Panc1 (cell line): ENCODE results near the gene IL16. TPM values are rescaled to one million over a fixed set of nuclear protein-coding genes. Genes with fewer than 3 reads are reported as not detected.
"Not testable (repeated sequence)": the region's sequence is repeated elsewhere in the genome, so short reads cannot be mapped to it uniquely, and the experiment has no call there.

ENCODE experiments used
- ATAC-seq: fragments of 200-7000 bp; cut with Tn5 transposase; 2 replicates; pipeline ENCODE4 v1.9.1; 2020; ENCODE audit warnings: mild to moderate bottlenecking, moderate library complexity
- BruUV-seq: library from RNA; stranded (reverse); fragments of 400-500 nt; replicated peaks from 2 replicates; lab custom pipeline; 2021; lab: Mats Ljungman, UMichigan
- CTCF ChIA-PET: fragments of 300-600 bp; sonication (Branson Sonifier 250); formaldehyde crosslinking; loops from one replicate; lab custom pipeline; 2022; ENCODE audit warnings: antibody characterized with exemption; lab: Charles Lee
- POLR2A ChIA-PET: fragments of 300-600 bp; sonication (Branson Sonifier 250); formaldehyde crosslinking; loops from one replicate; lab custom pipeline; 2022; ENCODE audit warnings: antibody characterized with exemption; lab: Charles Lee
- DNase-seq: peaks from one replicate; pipeline ENCODE4 v3.0.0-alpha.2; 2010; ENCODE audit warnings: low read depth, low spot score
- H3K27ac ChIP-seq: 2 replicates; pipeline ENCODE4 v1.5.1; 2011; ENCODE audit warnings: mild to moderate bottlenecking, low read length, inconsistent platforms
- H3K27me3 ChIP-seq: fragments of 200-500 bp; sonication (Bioruptor generic); 2 replicates; pipeline ENCODE4 v1.6.0; 2014; ENCODE audit warnings: low read length, inconsistent platforms; ENCODE audit not compliant: control insufficient read depth, insufficient read depth
- H3K36me3 ChIP-seq: fragments of 200-500 bp; sonication (Bioruptor generic); 2 replicates; pipeline ENCODE4 v1.5.1; 2014; ENCODE audit warnings: inconsistent platforms, mild to moderate bottlenecking, low read length, moderate library complexity; ENCODE audit not compliant: control insufficient read depth, insufficient read depth
- H3K4me1 ChIP-seq: 2 replicates; pipeline ENCODE4 v1.5.1; 2011; ENCODE audit warnings: inconsistent platforms, mild to moderate bottlenecking, low read length, moderate library complexity; ENCODE audit not compliant: control insufficient read depth, insufficient read depth
- H3K4me3 ChIP-seq, 2 experiments: 2 replicates each; pipeline ENCODE4 v1.5.1; 2011 to 2012; ENCODE audit warnings: low read depth in 2 of 2, low read length in 2 of 2, mild to moderate bottlenecking in 2 of 2, inconsistent platforms in 1 of 2, moderate library complexity in 1 of 2
- H3K9me3 ChIP-seq: fragments of 200-500 bp; sonication (Bioruptor generic); 2 replicates; pipeline ENCODE4 v1.5.1; 2014; ENCODE audit warnings: low read depth, mild to moderate bottlenecking, inconsistent platforms, low read length, moderate library complexity; ENCODE audit not compliant: control insufficient read depth, insufficient read depth
- POLR2AphosphoS5 ChIP-seq: IDR thresholded peaks from 2 replicates; pipeline ENCODE4 v1.6.1; 2012; ENCODE audit warnings: mild to moderate bottlenecking, low read depth, low read length, moderate library complexity
- SIN3A ChIP-seq: IDR thresholded peaks from 2 replicates; pipeline ENCODE4 v1.6.1; 2012; ENCODE audit warnings: low read depth, mild to moderate bottlenecking, low read length, moderate library complexity, borderline replicate concordance; ENCODE audit not compliant: insufficient read depth
- TCF7L2 ChIP-seq: IDR thresholded peaks from 2 replicates; pipeline ENCODE4 v1.6.1; 2011; ENCODE audit warnings: mild to moderate bottlenecking, low read depth, low read length, inconsistent platforms
- in situ Hi-C: cut with HindIII; loops from 2 replicates; pipeline ENCODE4 v1.10.0; 2016; ENCODE audit warnings: low sequenced_read_pairs, low pct_unique_long_range_greater_than_20kb
- intact Hi-C: fragments of 100-400 bp; cut with micrococcal nuclease; formaldehyde crosslinking; loops from one replicate; pipeline ENCODE4 v1.10.0; 2022; ENCODE audit not compliant: unreplicated experiment
- total RNA-seq: library from RNA; stranded (reverse); gene quantifications from one replicate; pipeline ENCODE4 v1.2.1, GENCODE V29; 2021; ENCODE audit not compliant: unreplicated experiment
- TF ChIP-seq, protein P1 (sequence below): fragments of 450-650 bp; IDR thresholded peaks from 2 replicates; pipeline ENCODE4 v1.5.1; 2017; ENCODE audit warnings: mild to moderate bottlenecking
- TF ChIP-seq, protein P2 (sequence below), 2 experiments: IDR thresholded peaks; 2 replicates each; pipeline ENCODE4 v1.6.1; 2011 to 2012; ENCODE audit warnings: low read depth in 2 of 2, control low read depth in 1 of 2, low read length in 1 of 2, mild to moderate bottlenecking in 1 of 2, moderate library complexity in 1 of 2; ENCODE audit not compliant: insufficient read depth in 1 of 2

The IL16 gene
- total RNA-seq, 1 experiment from 2014 or later, result 1.0 TPM

DNA sequence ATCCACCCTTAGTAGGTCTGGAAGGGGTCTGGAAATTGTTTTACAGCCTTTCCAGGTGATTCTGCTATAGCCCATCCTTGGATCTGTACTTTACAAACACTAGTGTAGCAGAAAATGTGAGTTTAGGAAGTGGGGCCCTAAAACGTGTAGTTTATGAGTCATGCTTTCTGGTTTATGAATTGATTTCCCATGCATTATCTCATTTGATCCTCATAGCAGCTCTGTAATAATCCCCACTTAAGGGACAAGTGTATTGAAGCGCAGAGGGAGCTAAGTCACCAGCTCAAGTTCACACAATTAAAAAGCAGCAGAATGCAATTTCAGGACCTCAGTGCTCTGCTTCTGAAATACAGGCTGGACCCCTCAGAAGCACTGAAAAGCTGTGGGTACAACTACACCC is 149.9 kb downstream of the IL16 start:
- DNase-seq (no peak), ATAC-seq (no peak)
- Histone ChIP-seq H3K4me1 (no peaks in the 10 kb centered on the region), H3K4me3 (no peak overlapping the region), H3K27me3 (peaks cover 11% of the 10 kb centered on the region; the same call in 1 of the 2 replicates), H3K9me3 (no peaks in the 10 kb centered on the region), H3K36me3 (no peaks in the 10 kb centered on the region), H3K27ac (no peak overlapping the region)
- ChIA-PET POLR2A (no interaction called here), CTCF (no interaction called here)
- TF ChIP-seq POLR2AphosphoS5 (no peak), TCF7L2 (no peak), SIN3A (no peak)
- TF ChIP-seq, protein P1, sequence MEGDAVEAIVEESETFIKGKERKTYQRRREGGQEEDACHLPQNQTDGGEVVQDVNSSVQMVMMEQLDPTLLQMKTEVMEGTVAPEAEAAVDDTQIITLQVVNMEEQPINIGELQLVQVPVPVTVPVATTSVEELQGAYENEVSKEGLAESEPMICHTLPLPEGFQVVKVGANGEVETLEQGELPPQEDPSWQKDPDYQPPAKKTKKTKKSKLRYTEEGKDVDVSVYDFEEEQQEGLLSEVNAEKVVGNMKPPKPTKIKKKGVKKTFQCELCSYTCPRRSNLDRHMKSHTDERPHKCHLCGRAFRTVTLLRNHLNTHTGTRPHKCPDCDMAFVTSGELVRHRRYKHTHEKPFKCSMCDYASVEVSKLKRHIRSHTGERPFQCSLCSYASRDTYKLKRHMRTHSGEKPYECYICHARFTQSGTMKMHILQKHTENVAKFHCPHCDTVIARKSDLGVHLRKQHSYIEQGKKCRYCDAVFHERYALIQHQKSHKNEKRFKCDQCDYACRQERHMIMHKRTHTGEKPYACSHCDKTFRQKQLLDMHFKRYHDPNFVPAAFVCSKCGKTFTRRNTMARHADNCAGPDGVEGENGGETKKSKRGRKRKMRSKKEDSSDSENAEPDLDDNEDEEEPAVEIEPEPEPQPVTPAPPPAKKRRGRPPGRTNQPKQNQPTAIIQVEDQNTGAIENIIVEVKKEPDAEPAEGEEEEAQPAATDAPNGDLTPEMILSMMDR, result no peak
- TF ChIP-seq, protein P2, sequence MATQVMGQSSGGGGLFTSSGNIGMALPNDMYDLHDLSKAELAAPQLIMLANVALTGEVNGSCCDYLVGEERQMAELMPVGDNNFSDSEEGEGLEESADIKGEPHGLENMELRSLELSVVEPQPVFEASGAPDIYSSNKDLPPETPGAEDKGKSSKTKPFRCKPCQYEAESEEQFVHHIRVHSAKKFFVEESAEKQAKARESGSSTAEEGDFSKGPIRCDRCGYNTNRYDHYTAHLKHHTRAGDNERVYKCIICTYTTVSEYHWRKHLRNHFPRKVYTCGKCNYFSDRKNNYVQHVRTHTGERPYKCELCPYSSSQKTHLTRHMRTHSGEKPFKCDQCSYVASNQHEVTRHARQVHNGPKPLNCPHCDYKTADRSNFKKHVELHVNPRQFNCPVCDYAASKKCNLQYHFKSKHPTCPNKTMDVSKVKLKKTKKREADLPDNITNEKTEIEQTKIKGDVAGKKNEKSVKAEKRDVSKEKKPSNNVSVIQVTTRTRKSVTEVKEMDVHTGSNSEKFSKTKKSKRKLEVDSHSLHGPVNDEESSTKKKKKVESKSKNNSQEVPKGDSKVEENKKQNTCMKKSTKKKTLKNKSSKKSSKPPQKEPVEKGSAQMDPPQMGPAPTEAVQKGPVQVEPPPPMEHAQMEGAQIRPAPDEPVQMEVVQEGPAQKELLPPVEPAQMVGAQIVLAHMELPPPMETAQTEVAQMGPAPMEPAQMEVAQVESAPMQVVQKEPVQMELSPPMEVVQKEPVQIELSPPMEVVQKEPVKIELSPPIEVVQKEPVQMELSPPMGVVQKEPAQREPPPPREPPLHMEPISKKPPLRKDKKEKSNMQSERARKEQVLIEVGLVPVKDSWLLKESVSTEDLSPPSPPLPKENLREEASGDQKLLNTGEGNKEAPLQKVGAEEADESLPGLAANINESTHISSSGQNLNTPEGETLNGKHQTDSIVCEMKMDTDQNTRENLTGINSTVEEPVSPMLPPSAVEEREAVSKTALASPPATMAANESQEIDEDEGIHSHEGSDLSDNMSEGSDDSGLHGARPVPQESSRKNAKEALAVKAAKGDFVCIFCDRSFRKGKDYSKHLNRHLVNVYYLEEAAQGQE (IDR thresholded peaks at IDR 0.05; ENCODE audit: insufficient read depth in 1 of 2, low read depth in 2 of 2, low read length in 1 of 2), result no peak
- intact Hi-C loops, result no loop called here
- in situ Hi-C loops, result no loop called here
- BruUV-seq, result no TSS peak

DNA sequence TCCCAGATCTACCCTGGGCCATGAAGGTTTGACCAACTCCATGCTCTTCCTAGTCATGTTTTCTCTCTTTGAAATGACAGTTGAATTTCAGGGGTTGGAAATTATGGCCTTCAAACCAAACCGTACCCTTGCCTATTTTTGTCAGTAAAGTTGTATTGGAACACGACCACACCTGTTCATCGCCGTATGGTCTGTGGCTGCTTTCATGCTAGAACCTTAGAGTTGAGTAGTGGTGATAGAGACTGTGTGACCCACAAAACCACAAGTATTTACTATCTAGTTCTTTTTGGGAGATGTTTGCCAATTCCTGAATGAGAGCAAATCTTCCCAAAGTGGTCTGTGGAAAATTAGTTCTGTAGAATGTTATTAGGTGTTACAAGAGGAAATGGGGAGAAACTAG is 151.2 kb downstream of the IL16 start:
- ATAC-seq (no peak), DNase-seq (no peak)
- Histone ChIP-seq H3K36me3 (no peaks in the 10 kb centered on the region), H3K27ac (no peak overlapping the region), H3K4me1 (no peaks in the 10 kb centered on the region), H3K4me3 (no peak overlapping the region), H3K9me3 (no peaks in the 10 kb centered on the region), H3K27me3 (0 out of 2 replicates have a peak, but pooled peaks cover 6% of the 10 kb centered on the region)
- intact Hi-C loops, result no loop called here
- ChIA-PET CTCF (no interaction called here), POLR2A (no interaction called here)
- in situ Hi-C loops, result no loop called here
- BruUV-seq, result no TSS peak
- TF ChIP-seq, protein P1, result no peak
- TF ChIP-seq POLR2AphosphoS5, result no peak
- TF ChIP-seq SIN3A, result no peak

DNA sequence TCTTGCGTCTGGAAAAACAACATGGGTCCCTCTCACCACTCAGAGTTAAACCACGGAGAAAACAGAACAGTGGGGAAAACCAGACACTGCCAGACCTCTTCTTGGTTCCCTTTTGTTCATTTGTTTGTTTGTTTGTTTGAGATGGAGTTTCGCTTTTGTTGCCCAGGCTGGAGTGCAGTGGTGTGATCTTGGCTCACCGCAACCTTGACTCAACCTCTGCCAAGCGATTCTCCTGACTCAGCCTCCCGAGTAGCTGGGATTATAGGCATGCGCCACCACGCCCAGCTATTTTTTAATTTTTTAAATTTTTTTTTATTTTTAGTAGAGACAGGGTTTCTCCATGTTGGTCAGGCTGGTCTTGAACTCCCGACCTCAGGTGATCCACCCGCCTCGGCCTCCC is 152.0 kb downstream of the IL16 start:
- H3K4me1 ChIP-seq, H3K27me3 ChIP-seq, BruUV-seq, ATAC-seq, H3K4me3 ChIP-seq, CTCF ChIA-PET, POLR2A ChIA-PET, H3K9me3 ChIP-seq, intact Hi-C loops, DNase-seq, in situ Hi-C loops, H3K27ac ChIP-seq, H3K36me3 ChIP-seq: not testable (repeated sequence)
